ENCODE results near the gene C21orf58.

Gene C21orf58

DNA sequence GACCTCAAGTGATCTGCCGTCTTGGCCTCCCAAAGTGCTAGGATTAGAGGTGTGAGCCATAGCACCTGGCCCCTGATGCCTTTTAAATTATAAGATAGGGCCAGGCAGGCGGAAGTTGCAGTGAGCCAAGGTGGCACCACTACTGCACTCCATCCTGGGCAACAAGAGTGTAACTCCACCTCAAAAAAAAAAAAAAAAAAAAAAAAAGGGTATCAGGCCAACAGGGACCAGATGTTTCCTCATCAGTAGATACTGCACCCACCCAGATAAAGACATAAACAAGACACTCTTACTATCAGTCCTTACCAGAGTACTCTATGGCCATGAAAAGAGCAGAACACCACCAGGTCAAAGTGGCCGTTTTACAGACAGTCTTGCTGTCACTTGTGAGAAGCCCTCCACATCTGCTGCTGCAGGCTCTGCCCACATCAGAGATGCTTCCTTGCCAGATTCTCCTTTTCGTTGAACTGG, 3.3 kb downstream of the C21orf58 start:
- TF ChIP-seq, protein P1, sequence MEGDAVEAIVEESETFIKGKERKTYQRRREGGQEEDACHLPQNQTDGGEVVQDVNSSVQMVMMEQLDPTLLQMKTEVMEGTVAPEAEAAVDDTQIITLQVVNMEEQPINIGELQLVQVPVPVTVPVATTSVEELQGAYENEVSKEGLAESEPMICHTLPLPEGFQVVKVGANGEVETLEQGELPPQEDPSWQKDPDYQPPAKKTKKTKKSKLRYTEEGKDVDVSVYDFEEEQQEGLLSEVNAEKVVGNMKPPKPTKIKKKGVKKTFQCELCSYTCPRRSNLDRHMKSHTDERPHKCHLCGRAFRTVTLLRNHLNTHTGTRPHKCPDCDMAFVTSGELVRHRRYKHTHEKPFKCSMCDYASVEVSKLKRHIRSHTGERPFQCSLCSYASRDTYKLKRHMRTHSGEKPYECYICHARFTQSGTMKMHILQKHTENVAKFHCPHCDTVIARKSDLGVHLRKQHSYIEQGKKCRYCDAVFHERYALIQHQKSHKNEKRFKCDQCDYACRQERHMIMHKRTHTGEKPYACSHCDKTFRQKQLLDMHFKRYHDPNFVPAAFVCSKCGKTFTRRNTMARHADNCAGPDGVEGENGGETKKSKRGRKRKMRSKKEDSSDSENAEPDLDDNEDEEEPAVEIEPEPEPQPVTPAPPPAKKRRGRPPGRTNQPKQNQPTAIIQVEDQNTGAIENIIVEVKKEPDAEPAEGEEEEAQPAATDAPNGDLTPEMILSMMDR (IDR thresholded peaks at IDR 0.05; ENCODE audit: control insufficient read depth, insufficient read depth, low read depth, low read length, missing control alignments): no peak
- no peak for DNase-seq (ENCODE audit: low read depth)
- no peak overlapping the region for H3K4me3 ChIP-seq (ENCODE audit: control insufficient read depth, low read depth, low read length)

DNA sequence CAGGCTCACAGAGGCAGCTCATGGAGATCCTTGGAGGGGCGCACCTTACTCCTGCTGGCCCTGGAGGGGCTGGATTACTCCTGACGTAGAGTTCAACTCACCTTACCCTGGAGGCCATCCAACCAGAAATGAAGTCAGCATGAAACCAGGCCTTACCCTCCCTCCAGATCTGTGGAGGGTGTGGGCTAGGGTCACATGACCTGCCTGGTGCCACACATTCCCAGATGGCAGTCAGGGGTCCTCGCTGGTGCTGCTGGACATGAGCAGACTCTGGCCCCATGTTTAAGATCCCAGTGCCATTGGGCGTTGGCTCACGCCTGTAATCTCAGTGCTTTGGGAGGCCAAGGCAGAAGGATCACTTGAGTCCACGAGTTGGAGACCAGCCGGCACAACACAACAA, 4.5 kb downstream of the C21orf58 start:
- DNase-seq (ENCODE audit: low read depth): no peak
- TF ChIP-seq, protein P1 (IDR thresholded peaks at IDR 0.05; ENCODE audit: control insufficient read depth, insufficient read depth, low read depth, low read length, missing control alignments): no peak
- H3K4me3 ChIP-seq (ENCODE audit: control insufficient read depth, low read depth, low read length): no peak overlapping the region

DNA sequence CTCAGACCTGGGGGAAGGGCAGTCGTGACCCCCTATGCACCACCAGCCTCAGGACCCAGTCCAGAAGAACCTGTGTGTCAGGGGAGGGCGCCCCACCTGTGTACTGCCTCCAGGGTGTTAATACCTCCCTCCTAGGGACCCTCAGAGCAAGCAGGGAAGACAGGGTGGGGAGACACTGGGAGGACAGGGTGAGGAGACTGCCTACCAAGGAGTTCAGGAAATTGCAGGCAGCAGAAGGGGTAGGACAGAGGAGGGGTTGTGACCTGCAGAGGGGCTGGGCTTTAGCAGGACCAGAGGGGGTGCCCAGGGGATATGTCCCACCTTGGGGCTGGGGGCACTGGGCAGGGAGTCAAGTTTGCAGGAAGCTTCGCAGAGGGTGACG, 5.2 kb downstream of the C21orf58 start:
- no peak overlapping the region for H3K4me3 ChIP-seq (ENCODE audit: control insufficient read depth, low read depth, low read length)
- no peak for DNase-seq (ENCODE audit: low read depth)
- TF ChIP-seq, protein P1 (IDR thresholded peaks at IDR 0.05; ENCODE audit: control insufficient read depth, insufficient read depth, low read depth, low read length, missing control alignments): no peak

DNA sequence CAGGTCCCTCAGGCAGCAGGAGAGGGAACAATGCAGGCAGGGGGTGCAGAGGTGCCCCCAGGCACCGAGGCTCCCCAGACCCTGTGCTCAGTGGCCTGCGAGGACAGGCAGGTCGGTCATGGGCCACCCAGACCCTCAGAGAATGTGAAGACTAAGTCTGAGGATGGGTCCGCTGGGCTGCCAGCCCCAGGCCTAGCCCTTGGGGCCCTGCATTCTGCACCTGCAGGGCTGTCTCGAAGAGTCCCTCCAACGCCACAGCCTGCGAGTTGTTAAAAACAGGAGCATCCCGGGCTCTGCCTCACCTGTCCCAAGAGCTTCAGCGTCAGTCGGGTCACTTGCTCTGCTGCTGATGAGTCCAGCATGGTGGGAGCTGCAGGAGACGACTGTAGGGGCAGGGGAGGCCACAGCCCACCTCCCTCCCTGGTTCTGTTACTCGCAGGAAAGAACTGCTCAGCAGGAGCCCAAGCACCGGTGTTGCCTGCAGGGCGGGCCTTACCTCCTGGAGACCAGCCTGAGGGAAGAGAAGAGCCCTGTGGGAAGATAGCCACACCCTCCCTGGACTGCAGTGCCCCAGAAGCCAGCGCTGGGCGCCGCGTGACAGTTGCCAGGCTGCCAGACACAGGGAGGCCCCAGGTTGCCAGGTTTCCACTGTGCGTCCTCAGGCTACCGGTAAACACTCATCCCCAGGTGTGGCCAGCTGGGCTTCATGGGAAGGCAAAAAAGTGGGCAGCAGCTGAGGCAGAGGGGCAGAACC, 5.8 kb downstream of the C21orf58 start:
- DNase-seq (ENCODE audit: low read depth): no peak
- H3K4me3 ChIP-seq (ENCODE audit: control insufficient read depth, low read depth, low read length): no peak overlapping the region
- TF ChIP-seq, protein P1 (IDR thresholded peaks at IDR 0.05; ENCODE audit: control insufficient read depth, insufficient read depth, low read depth, low read length, missing control alignments): no peak

DNA sequence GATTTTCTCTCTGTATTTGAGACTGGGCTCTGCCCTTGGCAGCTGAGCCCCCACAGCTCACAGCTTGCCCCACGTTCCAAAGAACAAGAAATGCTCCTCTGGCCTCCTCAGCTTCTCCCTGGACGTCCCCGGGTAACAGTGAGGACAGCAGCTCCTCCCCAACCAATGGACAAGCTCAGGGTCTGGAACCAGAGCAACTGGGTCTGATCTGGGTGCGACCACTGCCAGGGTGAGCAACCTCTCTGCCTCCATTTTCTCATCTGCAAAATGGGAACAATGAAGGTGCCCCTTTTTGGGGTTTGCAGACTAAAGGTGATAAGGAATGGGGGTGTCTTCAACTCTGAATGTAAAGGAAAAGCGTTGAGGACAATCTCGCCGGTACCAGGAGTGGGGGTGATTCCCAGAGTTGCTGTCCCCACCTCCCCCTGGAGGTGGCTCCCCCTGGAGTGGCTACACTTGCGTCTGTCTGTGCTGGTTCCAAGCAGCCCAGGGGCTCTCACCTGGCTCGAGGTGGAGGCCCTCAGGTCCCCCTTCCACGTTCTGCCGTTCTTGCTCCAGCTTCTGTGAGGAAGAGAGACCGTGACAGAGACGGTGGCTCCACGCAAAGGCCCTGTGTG, 6.9 kb downstream of the C21orf58 start:
- DNase-seq (ENCODE audit: low read depth): no peak
- H3K4me3 ChIP-seq (ENCODE audit: control insufficient read depth, low read depth, low read length): no peak overlapping the region
- TF ChIP-seq, protein P1 (IDR thresholded peaks at IDR 0.05; ENCODE audit: control insufficient read depth, insufficient read depth, low read depth, low read length, missing control alignments): no peak

DNA sequence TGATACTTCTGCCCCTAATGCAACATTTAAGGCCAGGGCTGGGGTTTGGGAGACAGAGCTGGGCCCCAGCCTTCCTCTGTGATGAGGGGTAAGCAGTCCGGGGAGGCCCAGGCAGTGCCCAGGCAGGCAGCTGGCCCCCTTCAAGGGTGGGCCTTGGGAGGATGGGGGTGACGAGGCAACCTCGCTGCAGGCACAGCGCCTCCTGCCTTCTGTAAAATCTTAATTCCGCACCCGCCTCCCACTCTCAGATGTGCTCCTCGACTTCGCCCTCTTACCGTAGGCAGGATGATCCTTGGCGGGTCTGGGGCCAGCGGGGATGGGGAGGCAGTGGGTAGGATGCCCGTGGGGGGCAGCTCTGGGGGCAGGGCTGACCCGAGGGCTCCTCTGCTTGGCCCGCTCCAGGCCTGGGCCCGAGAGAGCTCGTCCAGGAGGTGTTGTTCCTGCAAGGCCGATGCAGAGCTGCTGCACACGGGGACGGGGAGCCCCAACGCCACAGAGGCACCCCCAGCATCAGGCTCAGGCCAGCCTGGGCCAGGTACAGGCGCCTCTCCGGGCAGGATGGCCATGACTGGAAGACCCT, 9.1 kb downstream of the C21orf58 start:
- no peak for DNase-seq (ENCODE audit: low read depth)
- TF ChIP-seq, protein P1 (IDR thresholded peaks at IDR 0.05; ENCODE audit: control insufficient read depth, insufficient read depth, low read depth, low read length, missing control alignments): no peak

More for the DNA sequence above, 9.1 kb downstream of the C21orf58 start:
- H3K4me3 ChIP-seq (ENCODE audit: control insufficient read depth, low read depth, low read length): no peak overlapping the region
